HepG2 (cell line): ENCODE data around the gene ANKK1. TPM values are rescaled to one million over a fixed set of nuclear protein-coding genes. Genes with fewer than 3 reads are reported as not detected.

ENCODE experiments used
- GZF1 ChIP-seq: sonication (generic); formaldehyde crosslinking; IDR thresholded peaks from 2 replicates; pipeline ENCODE4 v1.5.1; 2020; ENCODE audit warnings: mild to moderate bottlenecking, missing genetic modification reagents
- KLF15 ChIP-seq: sonication (generic); formaldehyde crosslinking; IDR thresholded peaks from 2 replicates; pipeline ENCODE4 v1.8.1; 2023; ENCODE audit warnings: borderline replicate concordance, mild to moderate bottlenecking, inconsistent platforms, missing genetic modification reagents, mixed read lengths
- ZMYM4 ChIP-seq: sonication (generic); formaldehyde crosslinking; IDR thresholded peaks from 2 replicates; pipeline ENCODE4 v1.8.1; 2023; ENCODE audit warnings: mild to moderate bottlenecking, missing genetic modification reagents
- ZNF331 ChIP-seq: sonication (generic); formaldehyde crosslinking; IDR thresholded peaks from 2 replicates; pipeline ENCODE4 v1.4.0; 2020; ENCODE audit warnings: missing genetic modification reagents
- polyA plus RNA-seq, 8 experiments: library from polyadenylated mRNA; depleted of rRNA in 3 of 8; stranded (reverse) in 7 of 8; unstranded in 1 of 8; fragments of >200 nt; fragmentation: Illumina TruSeq in 4 of 8; extraction: Trizol in 4 of 8; gene quantifications; 2 replicates each; pipeline versions ENCODE4 v1.2.1 to v1.2.3, GENCODE V29; 2011 to 2016; ENCODE audit warnings: low read depth in 4 of 8, missing spikeins in 1 of 8, mixed read lengths in 1 of 8; ENCODE audit not compliant: insufficient read depth in 1 of 8
- total RNA-seq, 5 experiments: library from RNA; depleted of rRNA; stranded (reverse); fragments of >200 nt; fragmentation: Illumina TruSeq; extraction: Trizol; gene quantifications; 2 replicates each; pipeline ENCODE4 v1.2.3, GENCODE V29; 2016; ENCODE audit warnings: low read depth in 1 of 5
- TF ChIP-seq, protein P1 (sequence below): sonication (generic); formaldehyde crosslinking; IDR thresholded peaks from one replicate; pipeline ENCODE4 v1.5.1; 2020; ENCODE audit warnings: mild to moderate bottlenecking, missing genetic modification reagents; ENCODE audit errors: not compliant biosample characterization
- TF ChIP-seq, protein P2 (sequence below): sonication (generic); formaldehyde crosslinking; IDR thresholded peaks from 2 replicates; pipeline ENCODE4 v1.8.0; 2022; ENCODE audit warnings: mild to moderate bottlenecking, missing genetic modification reagents
- TF ChIP-seq, protein P3 (sequence below): sonication (generic); formaldehyde crosslinking; IDR thresholded peaks from 2 replicates; pipeline ENCODE4 v1.8.0; 2022; ENCODE audit warnings: mild to moderate bottlenecking, missing genetic modification reagents, borderline replicate concordance

Gene ANKK1
- total and polyA plus RNA-seq, 2 of the 13 experiments (the other 11 are each of a cell fraction or from before 2014, with no cell fraction given) = 0.04 to 0.22 TPM

DNA sequence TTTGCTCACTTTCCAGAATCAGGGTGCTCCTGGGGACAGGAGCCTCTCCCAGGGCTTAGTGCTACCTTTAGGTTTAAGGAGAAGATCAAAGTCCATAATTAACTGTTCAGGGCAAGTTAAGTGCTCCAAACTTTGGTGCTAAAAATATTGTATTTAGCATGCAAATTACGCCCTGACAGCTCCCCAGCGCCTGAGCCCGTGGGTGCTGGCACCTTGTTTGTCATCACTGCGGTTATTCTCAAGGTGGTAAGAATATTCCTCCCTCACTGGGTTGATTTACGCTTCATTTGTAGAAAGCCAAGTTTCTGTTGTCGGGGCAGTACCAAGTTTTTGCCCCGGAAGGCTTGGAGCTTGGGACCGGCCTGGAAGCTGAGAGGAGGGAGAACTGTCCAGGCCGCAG lies 21.3 kb downstream of the ANKK1 start (continued):
- TF ChIP-seq, protein P1, sequence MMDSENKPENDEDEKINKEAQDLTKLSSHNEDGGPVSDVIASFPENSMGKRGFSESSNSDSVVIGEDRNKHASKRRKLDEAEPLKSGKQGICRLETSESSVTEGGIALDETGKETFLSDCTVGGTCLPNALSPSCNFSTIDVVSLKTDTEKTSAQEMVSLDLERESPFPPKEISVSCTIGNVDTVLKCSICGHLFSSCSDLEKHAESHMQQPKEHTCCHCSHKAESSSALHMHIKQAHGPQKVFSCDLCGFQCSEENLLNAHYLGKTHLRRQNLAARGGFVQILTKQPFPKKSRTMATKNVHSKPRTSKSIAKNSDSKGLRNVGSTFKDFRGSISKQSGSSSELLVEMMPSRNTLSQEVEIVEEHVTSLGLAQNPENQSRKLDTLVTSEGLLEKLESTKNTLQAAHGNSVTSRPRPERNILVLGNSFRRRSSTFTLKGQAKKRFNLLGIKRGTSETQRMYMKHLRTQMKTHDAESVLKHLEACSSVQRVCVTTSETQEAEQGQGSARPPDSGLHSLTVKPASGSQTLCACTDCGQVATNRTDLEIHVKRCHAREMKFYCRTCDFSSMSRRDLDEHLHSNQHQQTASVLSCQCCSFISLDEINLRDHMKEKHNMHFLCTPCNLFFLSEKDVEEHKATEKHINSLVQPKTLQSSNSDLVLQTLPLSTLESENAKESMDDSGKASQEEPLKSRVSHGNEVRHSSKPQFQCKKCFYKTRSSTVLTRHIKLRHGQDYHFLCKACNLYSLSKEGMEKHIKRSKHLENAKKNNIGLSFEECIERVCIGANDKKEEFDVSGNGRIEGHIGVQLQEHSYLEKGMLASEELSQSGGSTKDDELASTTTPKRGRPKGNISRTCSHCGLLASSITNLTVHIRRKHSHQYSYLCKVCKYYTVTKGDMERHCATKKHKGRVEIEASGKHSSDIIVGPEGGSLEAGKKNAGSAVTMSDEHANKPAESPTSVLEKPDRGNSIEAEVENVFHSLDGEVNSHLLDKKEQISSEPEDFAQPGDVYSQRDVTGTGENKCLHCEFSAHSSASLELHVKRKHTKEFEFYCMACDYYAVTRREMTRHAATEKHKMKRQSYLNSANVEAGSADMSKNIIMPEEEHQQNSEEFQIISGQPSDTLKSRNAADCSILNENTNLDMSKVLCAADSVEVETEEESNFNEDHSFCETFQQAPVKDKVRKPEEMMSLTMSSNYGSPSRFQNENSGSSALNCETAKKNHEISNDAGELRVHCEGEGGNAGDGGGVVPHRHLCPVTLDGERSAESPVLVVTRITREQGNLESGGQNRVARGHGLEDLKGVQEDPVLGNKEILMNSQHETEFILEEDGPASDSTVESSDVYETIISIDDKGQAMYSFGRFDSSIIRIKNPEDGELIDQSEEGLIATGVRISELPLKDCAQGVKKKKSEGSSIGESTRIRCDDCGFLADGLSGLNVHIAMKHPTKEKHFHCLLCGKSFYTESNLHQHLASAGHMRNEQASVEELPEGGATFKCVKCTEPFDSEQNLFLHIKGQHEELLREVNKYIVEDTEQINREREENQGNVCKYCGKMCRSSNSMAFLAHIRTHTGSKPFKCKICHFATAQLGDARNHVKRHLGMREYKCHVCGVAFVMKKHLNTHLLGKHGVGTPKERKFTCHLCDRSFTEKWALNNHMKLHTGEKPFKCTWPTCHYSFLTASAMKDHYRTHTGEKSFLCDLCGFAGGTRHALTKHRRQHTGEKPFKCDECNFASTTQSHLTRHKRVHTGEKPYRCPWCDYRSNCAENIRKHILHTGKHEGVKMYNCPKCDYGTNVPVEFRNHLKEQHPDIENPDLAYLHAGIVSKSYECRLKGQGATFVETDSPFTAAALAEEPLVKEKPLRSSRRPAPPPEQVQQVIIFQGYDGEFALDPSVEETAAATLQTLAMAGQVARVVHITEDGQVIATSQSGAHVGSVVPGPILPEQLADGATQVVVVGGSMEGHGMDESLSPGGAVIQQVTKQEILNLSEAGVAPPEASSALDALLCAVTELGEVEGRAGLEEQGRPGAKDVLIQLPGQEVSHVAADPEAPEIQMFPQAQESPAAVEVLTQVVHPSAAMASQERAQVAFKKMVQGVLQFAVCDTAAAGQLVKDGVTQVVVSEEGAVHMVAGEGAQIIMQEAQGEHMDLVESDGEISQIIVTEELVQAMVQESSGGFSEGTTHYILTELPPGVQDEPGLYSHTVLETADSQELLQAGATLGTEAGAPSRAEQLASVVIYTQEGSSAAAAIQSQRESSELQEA (CRISPR knock-in tag) = no peak
- TF ChIP-seq KLF15 (CRISPR knock-in tag) (no peak), ZMYM4 (CRISPR knock-in tag) (no peak), GZF1 (CRISPR knock-in tag) (no peak), ZNF331 (CRISPR knock-in tag) (no peak)
- TF ChIP-seq, protein P2, sequence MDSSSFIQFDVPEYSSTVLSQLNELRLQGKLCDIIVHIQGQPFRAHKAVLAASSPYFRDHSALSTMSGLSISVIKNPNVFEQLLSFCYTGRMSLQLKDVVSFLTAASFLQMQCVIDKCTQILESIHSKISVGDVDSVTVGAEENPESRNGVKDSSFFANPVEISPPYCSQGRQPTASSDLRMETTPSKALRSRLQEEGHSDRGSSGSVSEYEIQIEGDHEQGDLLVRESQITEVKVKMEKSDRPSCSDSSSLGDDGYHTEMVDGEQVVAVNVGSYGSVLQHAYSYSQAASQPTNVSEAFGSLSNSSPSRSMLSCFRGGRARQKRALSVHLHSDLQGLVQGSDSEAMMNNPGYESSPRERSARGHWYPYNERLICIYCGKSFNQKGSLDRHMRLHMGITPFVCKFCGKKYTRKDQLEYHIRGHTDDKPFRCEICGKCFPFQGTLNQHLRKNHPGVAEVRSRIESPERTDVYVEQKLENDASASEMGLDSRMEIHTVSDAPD (CRISPR knock-in tag) = no peak
- TF ChIP-seq, protein P3, sequence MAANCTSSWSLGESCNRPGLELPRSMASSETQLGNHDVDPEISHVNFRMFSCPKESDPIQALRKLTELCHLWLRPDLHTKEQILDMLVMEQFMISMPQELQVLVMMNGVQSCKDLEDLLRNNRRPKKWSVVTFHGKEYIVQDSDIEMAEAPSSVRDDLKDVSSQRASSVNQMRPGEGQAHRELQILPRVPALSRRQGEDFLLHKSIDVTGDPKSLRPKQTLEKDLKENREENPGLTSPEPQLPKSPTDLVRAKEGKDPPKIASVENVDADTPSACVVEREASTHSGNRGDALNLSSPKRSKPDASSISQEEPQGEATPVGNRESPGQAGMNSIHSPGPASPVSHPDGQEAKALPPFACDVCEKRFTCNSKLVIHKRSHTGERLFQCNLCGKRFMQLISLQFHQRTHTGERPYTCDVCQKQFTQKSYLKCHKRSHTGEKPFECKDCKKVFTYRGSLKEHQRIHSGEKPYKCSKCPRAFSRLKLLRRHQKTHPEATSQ (CRISPR knock-in tag) = no peak
